ENCODE data around the gene KATNAL1. TPM values are rescaled to one million over a fixed set of nuclear protein-coding genes. Genes with fewer than 3 reads are reported as not detected.
"Not testable (repeated sequence)": the region's sequence is repeated elsewhere in the genome, so short reads cannot be mapped to it uniquely, and the experiment has no call there.

The KATNAL1 gene
- total RNA-seq, 1 donor from 2014 or later, result 8.2 TPM

- no peaks in the 10 kb centered on the region for H3K27me3 Mint-ChIP-seq (ENCODE audit: insufficient read depth)
- peaks cover 8% of the 10 kb centered on the region for H3K4me1 Mint-ChIP-seq (ENCODE audit: low read depth)
- H3K4me3 Mint-ChIP-seq, result no peak overlapping the region
- intact Hi-C loops (cut with micrococcal nuclease), result no loop called here
- no peak overlapping the region for H3K27ac Mint-ChIP-seq
- DNase-seq (ENCODE audit: low spot score), result no peak
- peaks cover 4% of the 10 kb centered on the region for H3K36me3 Mint-ChIP-seq (ENCODE audit: low read depth)
- H3K9me3 Mint-ChIP-seq, result no peaks in the 10 kb centered on the region
These were observed 127.6 kb downstream of the KATNAL1 start for GRCh38 chr13:30179597-30180276.

- H3K27me3 Mint-ChIP-seq (ENCODE audit: insufficient read depth), result no peaks in the 10 kb centered on the region
- no peak overlapping the region for H3K27ac Mint-ChIP-seq
These were observed 128.4 kb downstream of the KATNAL1 start for GRCh38 chr13:30178976-30179375.

GRCh38 chr13:30175166-30175565, 132.2 kb downstream of the KATNAL1 start:
- no peak for DNase-seq (ENCODE audit: low spot score)
- Mint-ChIP-seq H3K36me3 (ENCODE audit: low read depth) (no peaks in the 10 kb centered on the region), H3K4me1 (ENCODE audit: low read depth) (peaks cover 31% of the 10 kb centered on the region), H3K4me3 (no peak overlapping the region), H3K27me3 (ENCODE audit: insufficient read depth) (peaks cover 4% of the 10 kb centered on the region), H3K9me3 (no peaks in the 10 kb centered on the region), H3K27ac (no peak overlapping the region)
- intact Hi-C loops (cut with micrococcal nuclease), result loop anchor here (2.0 kb wide), 1 partner anchor 22 kb away; no protein-coding TSS in a partner anchor

More at GRCh38 chr13:30178976-30179375, 128.4 kb downstream of the KATNAL1 start:
- intact Hi-C loops (cut with micrococcal nuclease), result no loop called here
- DNase-seq (ENCODE audit: low spot score), result no peak
- Mint-ChIP-seq H3K4me1 (ENCODE audit: low read depth) (peaks cover 8% of the 10 kb centered on the region), H3K4me3 (no peak overlapping the region), H3K9me3 (no peaks in the 10 kb centered on the region), H3K36me3 (ENCODE audit: low read depth) (peaks cover under 1% of the 10 kb centered on the region)

GRCh38 chr13:30174250-30174649, 133.1 kb downstream of the KATNAL1 start:
- H3K9me3 Mint-ChIP-seq; H3K36me3 Mint-ChIP-seq (ENCODE audit: low read depth); H3K4me3 Mint-ChIP-seq; H3K27ac Mint-ChIP-seq; H3K27me3 Mint-ChIP-seq (ENCODE audit: insufficient read depth); DNase-seq (ENCODE audit: low spot score): not testable (repeated sequence)
- intact Hi-C loops (cut with micrococcal nuclease), result loop anchor here (2.0 to 5.0 kb wide), 2 partner anchors 23 to 42 kb away; no protein-coding TSS in a partner anchor
- peaks cover 33% of the 10 kb centered on the region for H3K4me1 Mint-ChIP-seq (ENCODE audit: low read depth)

- DNase-seq (ENCODE audit: low spot score), result no peak
- intact Hi-C loops (cut with micrococcal nuclease), result loop anchor here (5.0 kb wide), 1 partner anchor 41 kb away; no protein-coding TSS in a partner anchor
- H3K27ac Mint-ChIP-seq, result no peak overlapping the region
These were observed 134.1 kb downstream of the KATNAL1 start for GRCh38 chr13:30173303-30173610.

GRCh38 chr13:30172593-30173302, 134.6 kb downstream of the KATNAL1 start:
- Mint-ChIP-seq H3K27ac (no peak overlapping the region), H3K9me3 (no peaks in the 10 kb centered on the region), H3K27me3 (ENCODE audit: insufficient read depth) (peaks cover 4% of the 10 kb centered on the region), H3K4me1 (ENCODE audit: low read depth) (peaks cover 41% of the 10 kb centered on the region), H3K4me3 (no peak overlapping the region), H3K36me3 (ENCODE audit: low read depth) (no peaks in the 10 kb centered on the region)
- DNase-seq (ENCODE audit: low spot score), result no peak
- intact Hi-C loops (cut with micrococcal nuclease), result loop anchor here (5.0 kb wide), 1 partner anchor 40 kb away; no protein-coding TSS in a partner anchor

More at GRCh38 chr13:30173303-30173610, 134.1 kb downstream of the KATNAL1 start:
- no peaks in the 10 kb centered on the region for H3K36me3 Mint-ChIP-seq (ENCODE audit: low read depth)
- peaks cover 41% of the 10 kb centered on the region for H3K4me1 Mint-ChIP-seq (ENCODE audit: low read depth)
- no peak overlapping the region for H3K4me3 Mint-ChIP-seq
- no peaks in the 10 kb centered on the region for H3K9me3 Mint-ChIP-seq
- peaks cover 4% of the 10 kb centered on the region for H3K27me3 Mint-ChIP-seq (ENCODE audit: insufficient read depth)

GRCh38 chr13:30170569-30170968, 136.8 kb downstream of the KATNAL1 start:
- intact Hi-C loops (cut with micrococcal nuclease), result loop anchor here (5.0 kb wide), 1 partner anchor 38 kb away; no protein-coding TSS in a partner anchor
- DNase-seq (ENCODE audit: low spot score), result no peak
- Mint-ChIP-seq H3K4me1 (ENCODE audit: low read depth) (peaks cover 49% of the 10 kb centered on the region), H3K27me3 (ENCODE audit: insufficient read depth) (peaks cover 4% of the 10 kb centered on the region), H3K9me3 (no peaks in the 10 kb centered on the region), H3K27ac (no peak overlapping the region), H3K4me3 (no peak overlapping the region), H3K36me3 (ENCODE audit: low read depth) (no peaks in the 10 kb centered on the region)

- H3K27me3 Mint-ChIP-seq (ENCODE audit: insufficient read depth), result peaks cover 4% of the 10 kb centered on the region
- no peak for DNase-seq (ENCODE audit: low spot score)
- peaks cover 49% of the 10 kb centered on the region for H3K4me1 Mint-ChIP-seq (ENCODE audit: low read depth)
- no peaks in the 10 kb centered on the region for H3K9me3 Mint-ChIP-seq
- no peaks in the 10 kb centered on the region for H3K36me3 Mint-ChIP-seq (ENCODE audit: low read depth)
- no peak overlapping the region for H3K27ac Mint-ChIP-seq
- no peak overlapping the region for H3K4me3 Mint-ChIP-seq
- intact Hi-C loops (cut with micrococcal nuclease), result no loop called here
These were observed 137.9 kb downstream of the KATNAL1 start for GRCh38 chr13:30169442-30169841.

GRCh38 chr13:30165796-30166195, 141.6 kb downstream of the KATNAL1 start:
- H3K27me3 Mint-ChIP-seq (ENCODE audit: insufficient read depth), result peaks cover 5% of the 10 kb centered on the region
- no peak for DNase-seq (ENCODE audit: low spot score)
- peaks cover 32% of the 10 kb centered on the region for H3K4me1 Mint-ChIP-seq (ENCODE audit: low read depth)
- H3K27ac Mint-ChIP-seq, result no peak overlapping the region
- H3K4me3 Mint-ChIP-seq, result no peak overlapping the region
- H3K9me3 Mint-ChIP-seq, result peaks cover 3% of the 10 kb centered on the region
- intact Hi-C loops (cut with micrococcal nuclease), result no loop called here
- H3K36me3 Mint-ChIP-seq (ENCODE audit: low read depth), result no peaks in the 10 kb centered on the region

GRCh38 chr13:30165071-30165470, 142.3 kb downstream of the KATNAL1 start:
- no peak for DNase-seq (ENCODE audit: low spot score)
- no peak overlapping the region for H3K27ac Mint-ChIP-seq
- H3K36me3 Mint-ChIP-seq (ENCODE audit: low read depth), result no peaks in the 10 kb centered on the region
- no peak overlapping the region for H3K4me3 Mint-ChIP-seq
- H3K27me3 Mint-ChIP-seq (ENCODE audit: insufficient read depth), result peaks cover 4% of the 10 kb centered on the region
- peaks cover 3% of the 10 kb centered on the region for H3K9me3 Mint-ChIP-seq
- H3K4me1 Mint-ChIP-seq (ENCODE audit: low read depth), result peaks cover 31% of the 10 kb centered on the region
- intact Hi-C loops (cut with micrococcal nuclease), result no loop called here

- no peak for DNase-seq (ENCODE audit: low spot score)
- Mint-ChIP-seq H3K27ac (no peak overlapping the region), H3K36me3 (ENCODE audit: low read depth) (no peaks in the 10 kb centered on the region), H3K4me3 (no peak overlapping the region), H3K27me3 (ENCODE audit: insufficient read depth) (peaks cover 4% of the 10 kb centered on the region), H3K4me1 (ENCODE audit: low read depth) (peaks cover 31% of the 10 kb centered on the region), H3K9me3 (peaks cover 3% of the 10 kb centered on the region)
- intact Hi-C loops (cut with micrococcal nuclease), result no loop called here
These were observed 143.2 kb downstream of the KATNAL1 start for GRCh38 chr13:30164146-30164545.

GRCh38 chr13:30163441-30163840, 143.9 kb downstream of the KATNAL1 start:
- no peak overlapping the region for H3K4me3 Mint-ChIP-seq

GRCh38 chr13:30159446-30159839, 147.9 kb downstream of the KATNAL1 start:
- H3K27ac Mint-ChIP-seq, result peak overlapping the region; percentile 78
- intact Hi-C loops (cut with micrococcal nuclease), result loop anchor here (1.0 to 10.0 kb wide), 7 partner anchors 13 to 585 kb away; partner anchors contain the start of gene KATNAL1
- peak overlapping the region; percentile 23 for H3K4me3 Mint-ChIP-seq

More at GRCh38 chr13:30163441-30163840, 143.9 kb downstream of the KATNAL1 start:
- Mint-ChIP-seq H3K36me3 (ENCODE audit: low read depth) (no peaks in the 10 kb centered on the region), H3K27me3 (ENCODE audit: insufficient read depth) (peaks cover 4% of the 10 kb centered on the region), H3K4me1 (ENCODE audit: low read depth) (peaks cover 32% of the 10 kb centered on the region), H3K27ac (no peak overlapping the region), H3K9me3 (peaks cover 3% of the 10 kb centered on the region)
- no peak for DNase-seq (ENCODE audit: low spot score)
- intact Hi-C loops (cut with micrococcal nuclease), result no loop called here

More at GRCh38 chr13:30159446-30159839, 147.9 kb downstream of the KATNAL1 start:
- DNase-seq (ENCODE audit: low spot score), result peak; percentile 42
- H3K27me3 Mint-ChIP-seq (ENCODE audit: insufficient read depth), result peaks cover 4% of the 10 kb centered on the region
- no peaks in the 10 kb centered on the region for H3K36me3 Mint-ChIP-seq (ENCODE audit: low read depth)
- peaks cover 43% of the 10 kb centered on the region for H3K4me1 Mint-ChIP-seq (ENCODE audit: low read depth)
- peaks cover 3% of the 10 kb centered on the region for H3K9me3 Mint-ChIP-seq

All from activated T-helper 1 cell treated with anti-CD3 and anti-CD28 coated beads, Interleukin-12 subunit alpha, Interleukin-12 subunit beta, Interleukin-2, Interleukin-4 antibody, amounts not matched to agents 30 ng/mL and 10 ng/mL and 1 ng/mL, durations not matched to agents 14 hours and 24 hours and 36 hours (primary cell).